Prostate gland (tissue), 2 donors: Measurements from ENCODE around the gene ADD2. TPM values are rescaled to one million over a fixed set of nuclear protein-coding genes. Genes with fewer than 3 reads are reported as not detected.
"Not testable (repeated sequence)": the region's sequence is repeated elsewhere in the genome, so short reads cannot be mapped to it uniquely, and the experiment has no call there.

ENCODE experiments used
- DNase-seq: peaks from one replicate; pipeline ENCODE4 v3.0.0-alpha.2; 2019; ENCODE audit warnings: low spot score
- H3K27ac ChIP-seq, 2 donors: fragments of 200-600 bp; sonication (generic); 2 replicates each; pipeline ENCODE4 v1.5.1; 2017 to 2019
- H3K27me3 ChIP-seq: fragments of 200-600 bp; sonication (generic); replicated peaks from 2 replicates; pipeline ENCODE4 v1.5.1; 2019; ENCODE audit not compliant: insufficient read depth
- H3K36me3 ChIP-seq, 2 donors: fragments of 200-600 bp; sonication (generic); 1 replicate in 1 of 2; 2 replicates in 1 of 2; pipeline versions ENCODE4 v1.5.1 to v1.8.1; 2017 to 2019
- H3K4me1 ChIP-seq: fragments of 200-600 bp; sonication (generic); replicated peaks from 2 replicates; pipeline ENCODE4 v1.5.1; 2019
- H3K4me3 ChIP-seq, 2 donors: fragments of 200-600 bp; sonication (generic); 2 replicates each; pipeline ENCODE4 v1.5.1; 2017 to 2019
- H3K9me3 ChIP-seq: fragments of 200-600 bp; sonication (generic); 2 replicates; pipeline ENCODE4 v1.5.1; 2017
- CTCF ChIP-seq, 4 experiments: fragments of 200-600 bp in 2 of 4; fragments of 450-650 bp in 2 of 4; sonication (generic) in 2 of 4; IDR thresholded peaks; 1 replicate in 3 of 4; 2 replicates in 1 of 4; pipeline ENCODE4 v1.5.1; 2016 to 2019; ENCODE audit warnings: antibody characterized with exemption in 4 of 4, mild to moderate bottlenecking in 2 of 4, moderate library complexity in 2 of 4
- POLR2A ChIP-seq: fragments of 450-650 bp; IDR thresholded peaks from one replicate; pipeline ENCODE4 v1.6.1; 2016; ENCODE audit warnings: antibody characterized with exemption, mild to moderate bottlenecking
- POLR2AphosphoS5 ChIP-seq: sonication (generic); formaldehyde crosslinking; IDR thresholded peaks from one replicate; pipeline ENCODE4 v1.6.1; 2017; ENCODE audit warnings: antibody characterized with exemption
- whole genome bisulfite sequencing: methylation state at CpG from one replicate; pipeline ENCODE4 v1.1.5; 2018; 5-methylcytosine and 5-hydroxymethylcytosine counted together
- intact Hi-C: fragments of 100-400 bp; cut with DNase I; formaldehyde crosslinking; loops from one replicate; pipeline ENCODE4 v1.14.2; 2022
- total RNA-seq, 2 donors: library from RNA; depleted of rRNA; stranded (reverse); fragments of >200 nt; gene quantifications; one replicate each; pipeline ENCODE4 v1.1.0, GENCODE V29; 2016

Gene ADD2
- total RNA-seq, 2 donors from 2014 or later: 0.32 to 3.1 TPM

- DNase-seq: no peak
- 31% methylated on average over 5 of the region's 5 CpGs for WGBS
- H3K4me1 ChIP-seq: no peaks in the 10 kb centered on the region
- intact Hi-C loops: no loop called here
- no peaks in the 10 kb centered on the region for H3K36me3 ChIP-seq
- no peak for TF ChIP-seq POLR2A
- TF ChIP-seq CTCF (IDR thresholded peaks at IDR 0.05): no peak
- TF ChIP-seq POLR2AphosphoS5: no peak
- no peak overlapping the region for H3K27ac ChIP-seq
- H3K9me3 ChIP-seq: no peaks in the 10 kb centered on the region
- no peaks in the 10 kb centered on the region for H3K27me3 ChIP-seq
- no peak overlapping the region for H3K4me3 ChIP-seq
Measured at GRCh38 chr2:70746094-70746974, 21.7 kb downstream of the ADD2 start.

- H3K36me3 ChIP-seq: no peaks in the 10 kb centered on the region
- H3K9me3 ChIP-seq: no peaks in the 10 kb centered on the region
- WGBS: 55% methylated on average over 3 of the region's 3 CpGs
- H3K27ac ChIP-seq: no peak overlapping the region
- no peaks in the 10 kb centered on the region for H3K4me1 ChIP-seq
- DNase-seq: no peak
- no peak for TF ChIP-seq POLR2A
- TF ChIP-seq CTCF (IDR thresholded peaks at IDR 0.05): no peak
- no peak for TF ChIP-seq POLR2AphosphoS5
- H3K4me3 ChIP-seq: no peak overlapping the region
- intact Hi-C loops: no loop called here
- no peaks in the 10 kb centered on the region for H3K27me3 ChIP-seq
Measured at GRCh38 chr2:70745276-70745825, 22.6 kb downstream of the ADD2 start.

- intact Hi-C loops: no loop called here
- Histone ChIP-seq H3K4me3 (no peak overlapping the region), H3K36me3 (no peaks in the 10 kb centered on the region), H3K9me3 (no peaks in the 10 kb centered on the region), H3K27me3 (no peaks in the 10 kb centered on the region), H3K4me1 (no peaks in the 10 kb centered on the region), H3K27ac (no peak overlapping the region)
- 61% methylated on average over 3 of the region's 3 CpGs for WGBS
- no peak for DNase-seq
- TF ChIP-seq POLR2AphosphoS5 (no peak), POLR2A (no peak), CTCF (IDR thresholded peaks at IDR 0.05) (no peak)
Measured at GRCh38 chr2:70744397-70744796, 23.6 kb downstream of the ADD2 start.

GRCh38 chr2:70743677-70744076, 24.3 kb downstream of the ADD2 start:
- Histone ChIP-seq H3K4me1 (no peaks in the 10 kb centered on the region), H3K27ac (no peak overlapping the region), H3K36me3 (no peaks in the 10 kb centered on the region), H3K9me3 (no peaks in the 10 kb centered on the region), H3K4me3 (no peak overlapping the region), H3K27me3 (no peaks in the 10 kb centered on the region)
- no peak for DNase-seq
- intact Hi-C loops: no loop called here
- TF ChIP-seq POLR2A (no peak), CTCF (IDR thresholded peaks at IDR 0.05) (no peak), POLR2AphosphoS5 (no peak)

GRCh38 chr2:70743068-70743467, 24.9 kb downstream of the ADD2 start:
- intact Hi-C loops: no loop called here
- 78% methylated on average over 4 of the region's 4 CpGs for WGBS
- DNase-seq: no peak
- Histone ChIP-seq H3K27me3 (no peaks in the 10 kb centered on the region), H3K4me3 (no peak overlapping the region), H3K4me1 (no peaks in the 10 kb centered on the region), H3K27ac (no peak overlapping the region), H3K9me3 (no peaks in the 10 kb centered on the region), H3K36me3 (no peaks in the 10 kb centered on the region)
- no peak for TF ChIP-seq POLR2AphosphoS5
- TF ChIP-seq CTCF (IDR thresholded peaks at IDR 0.05): no peak
- no peak for TF ChIP-seq POLR2A

GRCh38 chr2:70739492-70739891, 28.5 kb downstream of the ADD2 start:
- H3K4me1 ChIP-seq, H3K27ac ChIP-seq, intact Hi-C loops, H3K9me3 ChIP-seq, H3K36me3 ChIP-seq, H3K27me3 ChIP-seq, H3K4me3 ChIP-seq, DNase-seq: not testable (repeated sequence)
- 100% methylated on average over 1 of the region's 1 CpG for WGBS
